ENCODE data around the gene SEC24D.

The SEC24D gene

DNA sequence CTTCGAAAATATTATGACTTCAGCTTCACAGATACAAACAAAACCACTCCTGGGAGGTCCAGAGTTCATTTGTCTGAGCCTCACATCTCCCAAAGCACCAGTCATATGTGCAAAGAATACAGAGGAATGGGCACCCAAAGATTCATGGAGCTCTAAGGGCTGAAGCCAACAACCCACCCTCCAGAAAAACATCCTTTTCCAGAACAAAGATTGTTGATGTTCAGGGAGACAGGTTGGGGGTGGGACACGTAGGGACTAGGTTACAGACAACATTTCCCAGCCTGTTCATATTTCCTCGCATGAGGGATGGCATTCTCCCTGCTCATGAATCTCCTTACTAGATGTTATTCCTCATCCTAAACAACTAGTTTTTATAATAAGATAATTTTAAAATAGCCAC, 79.5 kb downstream of the SEC24D start:
- DNase-seq (ENCODE audit: extremely low read depth in 1 of 2, low read depth in 1 of 2), result no peak

DNA sequence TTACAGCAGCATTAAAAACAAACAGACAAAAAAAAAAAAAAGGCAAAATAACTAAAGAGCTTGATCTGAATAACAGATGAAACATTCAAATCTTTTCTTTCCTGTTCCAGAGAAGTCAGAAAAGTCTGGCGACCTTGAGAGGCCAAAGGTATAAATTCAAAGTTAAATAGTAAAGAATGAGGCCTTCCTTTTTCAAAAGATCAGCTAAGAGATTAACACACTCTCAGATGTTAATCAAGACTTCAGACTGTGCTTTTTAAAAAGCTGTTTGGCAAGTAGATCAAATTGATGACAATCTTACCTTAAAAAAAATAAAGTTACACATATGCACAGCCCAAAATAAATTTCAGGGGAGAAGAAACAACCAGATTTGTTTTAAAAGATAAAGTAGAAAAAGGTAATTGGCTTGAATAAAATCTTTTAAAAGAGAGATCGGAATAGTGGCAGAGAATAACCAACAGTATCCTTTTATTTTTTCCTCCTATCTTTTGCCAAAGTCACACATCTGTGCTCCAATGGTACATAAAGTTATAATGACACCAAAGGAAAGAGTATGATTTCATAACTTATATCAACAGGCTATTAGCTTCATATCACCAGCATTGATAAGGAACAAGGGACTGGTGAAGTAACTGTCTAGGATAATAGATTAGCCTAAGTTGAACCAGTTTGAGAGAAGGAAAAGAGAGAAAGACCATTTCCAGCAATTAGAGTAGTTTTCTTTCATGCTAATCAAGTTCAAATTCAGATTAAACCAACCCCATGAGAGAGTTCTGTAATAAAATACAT, 80.3 kb downstream of the SEC24D start:
- DNase-seq (ENCODE audit: extremely low read depth in 1 of 2, low read depth in 1 of 2), result no peak

DNA sequence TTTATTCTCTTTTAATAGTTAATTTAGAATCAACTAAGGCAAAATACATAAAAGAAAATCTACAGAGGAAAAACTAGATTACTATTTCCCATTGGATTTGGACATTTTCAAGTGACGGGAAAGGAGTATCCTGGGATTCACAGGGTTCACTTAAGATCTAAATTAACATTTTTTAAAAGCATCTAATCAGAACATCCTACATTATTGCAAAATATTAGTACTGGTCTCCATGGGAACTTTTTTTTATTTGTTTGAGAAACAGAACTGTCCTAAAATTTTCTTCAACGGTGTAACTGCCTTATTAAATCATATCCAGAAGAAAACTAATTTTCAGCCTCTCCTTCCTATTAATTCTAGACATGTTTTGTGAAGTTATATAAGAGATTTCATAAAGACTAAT, 81.0 kb downstream of the SEC24D start:
- no peak for DNase-seq (ENCODE audit: extremely low read depth in 1 of 2, low read depth in 1 of 2)

DNA sequence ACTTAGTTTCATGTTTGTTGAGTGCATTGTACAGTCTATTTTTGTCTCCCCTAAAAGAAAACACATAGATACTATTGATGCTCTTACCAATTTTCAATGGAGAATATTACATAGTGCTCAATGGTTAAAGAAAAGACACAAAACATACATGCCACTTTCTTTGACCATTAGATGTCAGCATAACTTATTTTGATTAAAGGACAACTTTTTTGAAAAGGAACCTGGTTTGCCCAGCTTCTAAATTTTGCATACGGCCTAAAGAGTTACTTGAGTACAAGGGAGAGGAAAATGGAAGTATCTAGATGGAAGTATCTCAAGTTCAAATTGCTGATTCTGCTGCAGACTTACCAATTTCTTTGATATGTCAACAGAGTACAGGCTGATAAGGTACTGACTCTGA, 82.2 kb downstream of the SEC24D start:
- no peak for DNase-seq (ENCODE audit: extremely low read depth in 1 of 2, low read depth in 1 of 2)

DNA sequence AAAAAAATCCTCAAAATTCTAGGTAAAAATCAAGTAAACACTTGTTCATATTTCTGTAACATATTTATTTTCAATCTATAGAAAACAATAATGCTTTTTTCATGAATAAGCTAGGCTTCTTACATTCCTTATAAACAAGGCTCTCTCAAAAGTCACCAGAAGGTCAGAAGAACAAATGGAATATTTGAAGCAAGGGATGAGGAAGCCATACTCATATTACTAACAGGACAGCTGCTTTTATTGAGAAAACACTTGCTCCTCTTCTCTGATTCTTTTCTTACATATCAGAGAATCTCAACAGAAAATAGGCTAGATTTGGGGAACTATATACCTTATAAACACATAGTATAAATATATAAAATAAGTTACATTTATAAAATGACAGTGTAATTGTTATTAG, 82.8 kb downstream of the SEC24D start:
- no peak for DNase-seq (ENCODE audit: extremely low read depth in 1 of 2, low read depth in 1 of 2)

DNA sequence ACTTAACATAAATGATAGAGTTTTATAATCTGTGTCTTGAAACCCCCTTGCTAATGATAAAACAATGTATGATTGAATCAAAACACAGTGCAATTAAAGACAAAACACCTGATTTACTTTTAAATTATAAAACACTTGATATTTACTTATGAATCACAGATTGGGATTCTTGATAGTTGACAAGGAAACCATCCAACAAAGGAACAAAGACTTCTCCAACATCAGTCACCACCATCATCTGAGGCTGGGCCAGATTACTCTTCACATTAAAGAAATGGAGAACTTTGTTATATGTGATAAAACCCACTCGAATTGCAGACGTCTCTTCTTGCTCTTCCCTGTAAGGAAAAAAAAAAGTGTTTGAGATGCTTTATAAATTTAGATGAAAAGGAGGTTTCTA, 83.4 kb downstream of the SEC24D start:
- DNase-seq (ENCODE audit: extremely low read depth in 1 of 2, low read depth in 1 of 2), result no peak

DNA sequence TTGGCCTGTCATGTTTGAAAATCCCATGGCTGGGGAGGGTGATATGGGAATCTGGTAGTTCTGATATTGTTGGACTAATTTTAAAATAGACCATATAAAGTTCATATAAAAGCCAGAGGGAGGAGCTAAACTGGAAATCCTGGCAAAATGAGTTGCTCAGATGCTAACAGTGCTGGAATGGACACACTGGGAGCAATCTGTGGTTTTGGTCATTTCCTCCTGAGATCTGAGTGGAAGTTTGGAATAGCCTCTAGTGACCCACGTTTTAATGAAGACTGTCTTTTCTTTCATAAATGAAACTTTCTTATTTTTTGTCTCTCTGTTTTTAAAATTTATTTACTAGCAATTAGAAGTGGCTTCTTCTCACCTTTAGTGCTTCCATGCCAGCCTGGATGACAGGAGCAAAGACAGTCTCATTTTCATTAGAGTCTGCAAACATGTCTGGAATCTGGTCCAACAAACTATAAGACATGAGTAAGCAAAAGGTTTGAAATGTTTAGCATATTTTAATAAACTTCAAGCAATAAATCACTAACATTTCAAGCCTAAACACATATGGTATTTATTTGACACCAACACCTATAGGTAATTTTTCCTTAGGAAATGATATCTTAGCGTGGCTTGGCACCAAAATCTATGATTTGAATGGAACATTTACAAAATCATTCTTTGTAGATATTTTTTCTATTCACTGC, 84.2 kb downstream of the SEC24D start:
- no peak for DNase-seq (ENCODE audit: extremely low read depth in 1 of 2, low read depth in 1 of 2)

DNA sequence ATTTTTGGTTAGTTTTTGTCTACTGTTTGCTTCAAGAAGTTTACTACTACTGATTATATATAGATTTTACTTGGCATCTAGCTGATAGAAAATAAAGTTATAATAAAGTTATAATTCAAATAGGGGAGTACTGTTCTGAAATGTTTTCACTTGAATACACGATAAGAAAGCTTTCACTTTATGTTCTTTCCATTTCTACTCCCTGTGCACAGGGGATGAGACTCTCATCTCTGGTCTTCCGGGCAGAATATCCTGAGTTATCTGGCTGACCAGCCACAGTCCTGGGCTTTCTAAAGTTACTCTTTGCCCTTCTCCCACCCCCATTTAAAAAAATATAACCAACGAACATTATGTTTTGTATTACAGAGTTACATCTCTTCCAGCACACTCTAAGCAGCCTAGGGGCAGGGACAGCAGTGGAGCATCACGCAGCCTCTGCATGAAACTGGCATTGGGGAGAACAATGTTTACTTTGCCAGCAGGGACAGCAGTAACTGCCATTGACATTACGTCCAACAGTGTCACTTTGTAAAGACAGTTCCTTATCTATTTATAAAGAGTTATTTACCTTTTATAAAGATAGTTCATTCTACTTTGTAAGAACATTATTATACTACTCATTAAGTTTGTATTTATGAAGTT, 86.5 kb downstream of the SEC24D start:
- no peak for DNase-seq (ENCODE audit: extremely low read depth in 1 of 2, low read depth in 1 of 2)

DNA sequence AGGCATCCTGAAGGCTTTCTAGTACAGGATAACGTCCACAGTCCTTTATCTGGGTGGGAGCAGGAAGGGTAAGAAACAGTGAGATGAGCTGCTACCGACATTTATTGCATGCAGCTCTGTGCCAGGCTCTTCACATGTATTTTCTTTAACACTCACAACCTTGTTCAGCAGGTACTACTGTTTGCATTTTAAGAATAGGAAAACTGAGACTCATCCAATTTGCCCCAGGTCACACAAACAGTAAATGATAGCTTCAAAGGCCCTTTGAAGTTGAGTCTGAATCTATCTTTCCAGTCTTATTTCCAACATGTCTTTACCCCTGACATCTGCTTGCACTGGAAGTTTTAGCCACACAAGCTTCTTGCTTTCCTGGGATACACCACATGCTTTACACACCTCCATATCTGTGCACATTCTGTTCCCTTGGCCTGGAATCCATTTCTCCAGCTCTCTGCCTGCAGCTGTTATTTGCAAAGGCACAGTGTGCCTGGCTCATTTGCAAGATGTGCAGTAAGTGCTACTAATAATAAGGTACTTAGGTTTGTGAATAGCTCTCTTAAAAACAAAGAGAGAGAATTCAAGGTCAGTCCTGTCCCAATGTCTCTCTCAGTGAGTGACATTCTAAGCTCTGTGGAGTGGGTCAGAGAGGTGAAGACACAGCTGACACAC, 89.5 kb downstream of the SEC24D start:
- no peak for DNase-seq (ENCODE audit: extremely low read depth in 1 of 2, low read depth in 1 of 2)

DNA sequence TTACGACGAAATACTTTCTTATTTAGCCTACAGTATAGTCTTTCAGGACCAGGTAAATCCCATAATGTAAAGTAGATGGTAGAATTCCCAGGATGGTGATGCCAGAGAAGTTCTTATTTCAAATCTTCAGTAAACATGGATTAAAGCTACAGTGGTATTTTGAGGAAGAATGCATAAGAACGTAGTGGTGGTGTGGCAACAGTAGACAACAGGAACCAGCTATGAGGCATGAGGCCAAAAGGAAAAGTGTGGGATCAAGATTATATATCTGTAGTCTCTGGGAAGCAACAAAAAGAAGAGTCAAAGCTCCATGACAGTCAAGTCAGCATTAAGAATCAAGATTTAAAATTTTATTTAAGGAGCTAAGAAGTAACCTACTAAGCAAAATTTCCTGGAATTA, 90.6 kb downstream of the SEC24D start:
- DNase-seq (ENCODE audit: extremely low read depth in 1 of 2, low read depth in 1 of 2), result no peak

DNA sequence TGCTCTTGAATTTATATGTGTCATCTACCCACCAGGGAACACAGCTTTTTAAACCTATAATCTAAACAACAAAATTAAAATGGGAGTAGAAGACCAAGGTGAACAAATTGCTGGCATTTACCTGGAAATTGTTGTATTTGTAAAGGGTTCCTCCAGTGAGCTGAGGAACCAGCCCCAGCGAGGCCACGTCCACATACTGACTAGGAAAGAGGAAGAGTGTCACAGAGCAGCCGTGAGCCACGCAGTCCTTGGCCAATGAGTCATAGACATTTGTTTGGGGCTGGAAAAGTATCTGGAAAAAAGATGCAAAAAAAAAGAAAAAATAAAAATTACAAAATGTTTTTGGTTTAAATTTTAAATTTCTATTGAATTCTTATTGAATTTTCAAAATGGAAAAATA, 92.1 kb downstream of the SEC24D start:
- DNase-seq (ENCODE audit: extremely low read depth in 1 of 2, low read depth in 1 of 2), result no peak

DNA sequence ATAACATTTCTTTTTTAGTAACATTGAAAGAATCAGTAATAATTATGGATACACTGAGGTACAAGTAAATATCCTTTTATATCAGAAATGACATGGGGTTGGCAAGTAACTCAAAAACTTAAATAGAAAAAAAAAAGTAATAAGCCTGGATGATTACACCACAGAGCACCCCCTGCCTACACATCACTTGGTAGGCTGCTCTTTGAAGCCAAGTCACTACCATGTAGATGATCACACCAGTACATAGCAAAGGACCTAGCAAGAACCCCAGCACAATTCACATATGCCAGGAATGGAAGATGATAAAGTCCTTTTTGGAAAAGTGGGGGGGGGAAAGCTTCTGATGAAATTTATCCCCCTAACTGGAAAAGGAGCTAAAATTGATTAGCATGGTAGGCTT, 93.9 kb downstream of the SEC24D start:
- no peak for DNase-seq (ENCODE audit: extremely low read depth in 1 of 2, low read depth in 1 of 2)

DNA sequence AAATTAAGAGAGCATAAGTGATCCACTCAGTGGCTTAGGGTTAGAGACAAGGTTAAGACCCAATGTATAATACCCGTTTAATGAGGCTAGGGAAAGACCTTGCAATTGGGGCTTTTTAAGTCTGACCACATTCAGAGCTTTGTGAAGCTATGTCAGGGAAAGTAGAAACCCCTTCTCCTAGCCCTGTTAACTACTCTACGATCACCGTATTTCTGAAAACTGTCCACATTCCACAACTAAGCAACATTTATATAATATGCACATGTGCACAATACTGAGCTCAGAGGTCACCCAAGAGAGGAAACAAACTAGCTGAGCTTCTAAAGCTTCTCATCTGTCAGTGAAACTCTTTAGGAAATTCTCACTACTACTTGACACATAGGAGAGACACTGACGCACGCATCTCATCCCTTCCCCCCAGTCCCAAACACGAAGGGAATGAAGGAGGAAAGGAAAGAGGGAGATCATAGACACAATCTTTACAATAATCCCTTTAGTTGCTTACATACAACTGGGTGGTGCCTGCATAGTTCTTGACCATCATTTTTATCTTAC, 94.5 kb downstream of the SEC24D start:
- DNase-seq (ENCODE audit: extremely low read depth in 1 of 2, low read depth in 1 of 2), result no peak

DNA sequence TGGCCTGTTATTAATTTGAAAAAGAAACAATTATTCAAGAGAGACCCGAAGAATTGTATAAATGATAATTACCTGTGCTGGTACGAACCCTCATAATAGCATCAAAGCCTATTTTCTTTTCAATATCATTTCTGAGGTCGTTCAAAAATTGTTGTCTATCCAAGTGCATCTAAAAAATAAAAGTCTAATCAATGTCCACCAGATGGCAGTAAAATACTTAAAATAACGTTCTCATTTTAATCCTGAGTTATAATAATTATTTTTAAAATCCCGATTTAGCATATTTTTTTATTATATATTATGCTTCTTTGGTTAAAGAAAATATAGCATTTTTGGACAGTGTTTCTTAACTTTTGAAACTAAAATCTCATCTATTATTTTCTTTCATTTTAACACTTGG, 95.1 kb downstream of the SEC24D start:
- no peak for DNase-seq (ENCODE audit: extremely low read depth in 1 of 2, low read depth in 1 of 2)

DNA sequence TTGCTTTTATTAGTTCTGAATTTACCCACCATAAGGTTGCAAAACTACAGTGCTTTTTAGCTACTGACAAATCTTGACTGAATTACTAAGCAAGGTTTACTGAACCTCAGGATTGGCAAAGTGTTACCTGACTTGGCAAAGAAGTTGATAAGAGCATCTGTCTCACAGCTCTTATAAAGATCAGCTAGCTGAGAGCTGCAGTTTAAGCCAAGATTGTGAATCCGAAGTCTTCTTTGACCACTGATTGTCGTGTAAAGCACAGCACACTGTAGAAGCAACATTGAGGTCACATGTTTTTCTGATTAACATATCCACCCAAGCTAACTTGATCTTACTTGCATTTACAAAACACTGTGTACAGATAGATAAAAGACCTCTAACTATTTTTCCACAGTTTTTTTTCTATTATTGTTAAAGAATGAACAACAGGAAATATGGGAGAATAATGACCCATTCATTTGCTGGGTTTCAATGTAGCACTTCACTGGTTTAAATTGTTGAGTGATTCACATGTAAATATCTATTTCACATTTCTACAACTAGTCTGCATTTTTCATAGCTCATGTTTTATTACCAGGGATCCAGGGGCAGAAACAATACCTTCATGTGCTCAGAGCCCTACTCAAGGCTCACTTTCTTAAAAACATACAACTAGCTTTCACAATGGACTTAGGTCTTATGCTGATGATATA, 96.8 kb downstream of the SEC24D start:
- no peak for DNase-seq (ENCODE audit: extremely low read depth in 1 of 2, low read depth in 1 of 2)

DNA sequence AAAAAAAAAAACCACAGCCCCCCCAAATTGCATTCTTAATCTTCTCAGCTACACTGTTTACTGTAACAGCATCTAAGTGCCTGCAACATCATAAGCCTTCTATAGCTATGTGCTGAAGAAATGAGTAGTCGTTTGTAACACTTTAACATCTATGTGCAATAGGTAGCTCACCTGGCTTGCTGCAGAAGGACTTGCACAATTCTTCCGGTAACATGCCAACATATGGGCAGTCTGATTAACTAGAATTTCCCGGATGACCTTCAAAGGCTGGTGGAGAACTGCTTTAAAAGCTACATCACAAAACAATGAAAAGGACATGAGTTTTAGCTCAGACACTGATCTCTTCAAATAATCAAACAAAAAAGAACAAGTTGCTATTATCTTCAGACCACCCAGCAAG, 97.8 kb downstream of the SEC24D start:
- DNase-seq (ENCODE audit: extremely low read depth in 1 of 2, low read depth in 1 of 2), result no peak

DNA sequence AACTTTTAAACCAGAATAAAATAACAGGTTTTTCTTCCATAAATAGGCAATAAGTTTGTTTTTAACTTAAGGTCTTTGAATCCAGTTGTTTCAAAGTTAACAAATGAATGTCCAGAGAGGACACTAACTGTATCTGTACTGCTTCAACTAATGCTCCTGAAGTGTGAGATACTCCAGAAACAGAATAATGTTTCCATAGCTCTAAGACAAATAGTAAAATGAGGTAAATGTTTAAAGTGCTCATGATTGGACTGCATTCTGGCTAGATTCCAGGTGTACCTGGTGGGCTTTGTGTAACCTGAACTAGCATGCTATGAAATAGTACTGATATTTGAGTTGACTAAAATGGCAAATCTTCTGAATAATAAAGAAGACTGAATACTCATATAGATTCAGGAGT, 99.0 kb downstream of the SEC24D start:
- DNase-seq (ENCODE audit: extremely low read depth in 1 of 2, low read depth in 1 of 2), result no peak

DNA sequence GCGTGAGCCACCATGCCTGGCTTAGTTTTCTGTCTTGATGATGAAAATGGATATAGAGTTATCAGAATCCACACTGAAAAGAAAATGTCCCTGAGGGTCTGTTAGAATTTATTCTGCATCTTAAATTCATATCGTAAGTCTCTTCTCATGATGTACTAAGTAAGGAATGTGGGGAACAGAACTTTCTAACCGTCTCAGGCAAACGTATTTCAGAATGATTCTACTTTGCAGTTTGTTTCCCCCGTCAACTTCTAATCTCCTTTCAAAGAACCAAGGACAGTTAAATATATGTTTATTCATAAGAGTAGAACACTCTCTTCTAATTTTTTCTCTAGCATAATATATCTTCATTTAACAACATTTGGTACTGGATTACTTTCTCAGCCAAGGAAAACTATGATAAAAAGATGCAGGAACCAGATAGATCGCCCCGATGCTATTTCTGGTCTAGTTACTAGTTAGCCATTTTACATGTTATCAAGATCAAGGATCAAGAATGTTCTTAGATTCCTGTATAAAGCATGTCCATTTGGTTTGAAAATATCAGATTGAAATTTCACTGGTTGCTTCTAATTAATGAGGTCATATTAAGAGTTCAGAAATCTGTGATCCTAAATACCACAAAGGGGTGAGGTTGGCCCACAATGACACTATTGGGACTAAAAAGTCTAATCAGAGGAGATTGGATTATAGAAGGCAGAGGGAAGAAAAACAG, 101.3 kb downstream of the SEC24D start:
- no peak for DNase-seq (ENCODE audit: extremely low read depth in 1 of 2, low read depth in 1 of 2)

DNA sequence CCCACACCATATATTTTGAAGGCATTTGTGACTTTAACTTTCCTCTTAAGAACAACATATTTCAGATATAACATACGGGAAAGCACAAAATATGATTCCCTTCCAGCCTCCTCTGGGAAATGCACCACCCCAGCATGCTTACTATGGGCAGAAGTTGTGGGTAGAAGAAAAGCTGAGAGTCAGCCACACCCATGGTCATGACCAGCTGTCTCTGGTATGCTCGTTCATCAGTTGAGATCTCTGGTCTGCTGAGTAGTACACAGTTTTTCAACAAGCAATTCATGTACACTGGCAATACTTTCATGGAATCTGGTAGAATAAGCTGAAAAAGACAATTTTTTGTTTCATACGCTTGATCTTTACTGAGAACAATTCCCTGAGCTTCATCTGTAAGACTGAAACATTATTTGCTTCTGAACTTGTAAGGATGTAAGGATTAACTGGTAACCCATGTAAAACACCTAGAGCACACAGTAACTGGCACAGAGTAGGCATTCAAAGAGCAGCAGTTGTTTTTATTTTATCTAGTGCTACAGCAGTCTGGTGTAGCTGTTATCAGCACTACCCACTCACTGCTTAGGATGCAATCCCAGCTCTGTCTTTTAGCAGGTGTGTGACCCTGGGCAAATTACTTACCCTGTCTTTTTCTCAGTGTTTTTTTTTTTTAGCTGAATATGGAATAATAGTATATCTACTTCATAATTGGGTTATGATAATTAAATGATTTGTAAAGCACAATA, 103.2 kb downstream of the SEC24D start:
- no peak for DNase-seq (ENCODE audit: extremely low read depth in 1 of 2, low read depth in 1 of 2)
